NCI-H1092 (cell line): ENCODE measurements around the gene PDE4B.

Experiments
- DNase-seq: peaks from one replicate; lab custom pipeline; 2025; lab: John Stamatoyannopoulos, UW

PDE4B gene

GRCh38 chr1:66240491-66241484, 448.1 kb downstream of the PDE4B start:
- no peak for DNase-seq

GRCh38 chr1:66242646-66243547, 450.2 kb downstream of the PDE4B start:
- DNase-seq, result peak; percentile 69

GRCh38 chr1:66243548-66244130, 450.9 kb downstream of the PDE4B start:
- no peak for DNase-seq

- no peak for DNase-seq
These were observed 451.7 kb downstream of the PDE4B start for GRCh38 chr1:66244429-66244828.

GRCh38 chr1:66245691-66246090, 453.0 kb downstream of the PDE4B start:
- DNase-seq, result no peak

- DNase-seq, result no peak
These were observed 453.9 kb downstream of the PDE4B start for GRCh38 chr1:66246351-66247269.

GRCh38 chr1:66247415-66248208, 454.9 kb downstream of the PDE4B start:
- no peak for DNase-seq

GRCh38 chr1:66248257-66248656, 455.6 kb downstream of the PDE4B start:
- DNase-seq, result no peak

GRCh38 chr1:66248746-66249145, 456.1 kb downstream of the PDE4B start:
- no peak for DNase-seq

- DNase-seq, result no peak
These were observed 457.4 kb downstream of the PDE4B start for GRCh38 chr1:66250075-66250474.

- DNase-seq, result no peak
These were observed 457.8 kb downstream of the PDE4B start for GRCh38 chr1:66250478-66250877.

GRCh38 chr1:66251546-66251945, 458.9 kb downstream of the PDE4B start:
- no peak for DNase-seq

- no peak for DNase-seq
These were observed 460.7 kb downstream of the PDE4B start for GRCh38 chr1:66253330-66253921.

GRCh38 chr1:66254785-66255184, 462.1 kb downstream of the PDE4B start:
- DNase-seq, result no peak

GRCh38 chr1:66256629-66257572, 464.2 kb downstream of the PDE4B start:
- DNase-seq, result no peak

GRCh38 chr1:66258404-66259105, 465.9 kb downstream of the PDE4B start:
- DNase-seq, result no peak

- no peak for DNase-seq
These were observed 468.7 kb downstream of the PDE4B start for GRCh38 chr1:66261364-66261763.
